Measurements from ENCODE around the gene ANO8.

ANO8 gene

GRCh38 chr19:17285415-17286135 is 49.1 kb downstream of the ANO8 start:
- Histone ChIP-seq H3K9me2 (replicated peaks; ENCODE audit: insufficient read depth, low read length) (no peaks in the 10 kb centered on the region), H3K27me3 (ENCODE audit: low read length) (no peaks in the 10 kb centered on the region), H3K79me2 (ENCODE audit: insufficient read depth, low read length) (peaks cover 16% of the 10 kb centered on the region), H3F3A (ENCODE audit: insufficient read depth) (peaks cover 17% of the 10 kb centered on the region), H3K27ac (ENCODE audit: low read depth, low read length) (no peak overlapping the region), H4K20me1 (ENCODE audit: low read depth, low read length) (peaks cover 7% of the 10 kb centered on the region; the same call in 1 of the 2 replicates), H3K9ac (ENCODE audit: low read length) (no peak overlapping the region), H3K4me2 (ENCODE audit: low read depth, low read length, poor library complexity, severe bottlenecking) (no peak overlapping the region), H3K4me3 (ENCODE audit: insufficient read depth, low read length, poor library complexity, severe bottlenecking) (no peak overlapping the region), H2AFZ (ENCODE audit: low read depth, low read length, severe bottlenecking) (no peak overlapping the region), H3K36me3 (ENCODE audit: low read length) (peaks cover 20% of the 10 kb centered on the region), H3K9me3 (ENCODE audit: insufficient read depth, low read length) (no peaks in the 10 kb centered on the region)
- TF ChIP-seq CTCF (IDR thresholded peaks at IDR 0.05; ENCODE audit: insufficient read depth, low read length, poor library complexity, severe bottlenecking) (no peak), EZH2phosphoT487 (conservative IDR thresholded peaks at IDR 0.05; ENCODE audit: low read length) (no peak)

- H3K27me3 ChIP-seq (ENCODE audit: low read length) = no peaks in the 10 kb centered on the region
- no peak overlapping the region for H2AFZ ChIP-seq (ENCODE audit: low read depth, low read length, severe bottlenecking)
- no peak overlapping the region for H3K9ac ChIP-seq (ENCODE audit: low read length)
- H3K36me3 ChIP-seq (ENCODE audit: low read length) = peaks cover 20% of the 10 kb centered on the region
- H3K9me2 ChIP-seq (replicated peaks; ENCODE audit: insufficient read depth, low read length) = no peaks in the 10 kb centered on the region
- H3F3A ChIP-seq (ENCODE audit: insufficient read depth) = peaks cover 21% of the 10 kb centered on the region
- peaks cover 16% of the 10 kb centered on the region for H3K79me2 ChIP-seq (ENCODE audit: insufficient read depth, low read length)
- H4K20me1 ChIP-seq (ENCODE audit: low read depth, low read length) = peaks cover 7% of the 10 kb centered on the region; the same call in 1 of the 2 replicates
- no peaks in the 10 kb centered on the region for H3K9me3 ChIP-seq (ENCODE audit: insufficient read depth, low read length)
- TF ChIP-seq CTCF (IDR thresholded peaks at IDR 0.05; ENCODE audit: insufficient read depth, low read length, poor library complexity, severe bottlenecking) (no peak), EZH2phosphoT487 (conservative IDR thresholded peaks at IDR 0.05; ENCODE audit: low read length) (no peak)
- H3K4me2 ChIP-seq (ENCODE audit: low read depth, low read length, poor library complexity, severe bottlenecking) = no peak overlapping the region
- H3K4me3 ChIP-seq (ENCODE audit: insufficient read depth, low read length, poor library complexity, severe bottlenecking) = no peak overlapping the region
- no peak overlapping the region for H3K27ac ChIP-seq (ENCODE audit: low read depth, low read length)
Measured at GRCh38 chr19:17283504-17283996, 51.1 kb downstream of the ANO8 start.

GRCh38 chr19:17282488-17283125 is 52.0 kb downstream of the ANO8 start:
- H3K27me3 ChIP-seq (ENCODE audit: low read length) = no peaks in the 10 kb centered on the region
- H3K9me2 ChIP-seq (replicated peaks; ENCODE audit: insufficient read depth, low read length) = no peaks in the 10 kb centered on the region
- TF ChIP-seq EZH2phosphoT487 (conservative IDR thresholded peaks at IDR 0.05; ENCODE audit: low read length) (no peak), CTCF (IDR thresholded peaks at IDR 0.05; ENCODE audit: insufficient read depth, low read length, poor library complexity, severe bottlenecking) (peak; percentile 77)
- H2AFZ ChIP-seq (ENCODE audit: low read depth, low read length, severe bottlenecking) = no peak overlapping the region
- H3K79me2 ChIP-seq (ENCODE audit: insufficient read depth, low read length) = peaks cover 16% of the 10 kb centered on the region
- no peaks in the 10 kb centered on the region for H3K9me3 ChIP-seq (ENCODE audit: insufficient read depth, low read length)
- peak overlapping the region; percentile 89 for H3K9ac ChIP-seq (ENCODE audit: low read length)
- H3K4me2 ChIP-seq (ENCODE audit: low read depth, low read length, poor library complexity, severe bottlenecking) = peak overlapping the region; percentile 68
- H3K27ac ChIP-seq (ENCODE audit: low read depth, low read length) = peak overlapping the region; percentile 80
- peaks cover 7% of the 10 kb centered on the region; the same call in 1 of the 2 replicates for H4K20me1 ChIP-seq (ENCODE audit: low read depth, low read length)
- H3K4me3 ChIP-seq (ENCODE audit: insufficient read depth, low read length, poor library complexity, severe bottlenecking) = peak overlapping the region; percentile 75
- H3F3A ChIP-seq (ENCODE audit: insufficient read depth) = peaks cover 21% of the 10 kb centered on the region
- H3K36me3 ChIP-seq (ENCODE audit: low read length) = peaks cover 20% of the 10 kb centered on the region

Data from SU-DHL-6 (cell line).